Measurements from ENCODE around the gene HSPA4. TPM values are rescaled to one million over a fixed set of nuclear protein-coding genes. Genes with fewer than 3 reads are reported as not detected.
A peak's percentile ranks its signal among the peaks of the same experiment; 100 is the strongest.

Gene HSPA4
- total RNA-seq, 1 donor from 2014 or later, result 37.6 TPM

- H3K4me1 ChIP-seq, result peaks cover 43% of the 10 kb centered on the region
- H3K9me3 ChIP-seq, result no peaks in the 10 kb centered on the region
- DNase-seq (ENCODE audit: extremely low spot score in 2 of 2), result no peak
- H3K4me3 ChIP-seq, result peak overlapping the region; percentile 83 to 93
- intact Hi-C loops (cut with DNase I), result loop anchor here (5.0 kb wide), 1 partner anchor 90 kb away; the partner anchor contains the start of gene AFF4
- TF ChIP-seq CTCF (IDR thresholded peaks at IDR 0.05) (peak in 1 of 3 experiments; percentile 7), POLR2AphosphoS5 (IDR thresholded peaks at IDR 0.05; ENCODE audit: insufficient read depth in 1 of 2, low read depth in 1 of 2) (peak in 1 of 2 donors; percentile 70), POLR2A (IDR thresholded peaks at IDR 0.05) (no peak)
- no peaks in the 10 kb centered on the region for H3K36me3 ChIP-seq
- H3K27ac ChIP-seq, result peak overlapping the region; percentile 100
- H3K27me3 ChIP-seq, result no peaks in the 10 kb centered on the region
Observed at GRCh38 chr5:133052317-133053175, 733 bp downstream of the HSPA4 start.

- intact Hi-C loops (cut with DNase I), result loop anchor here (5.0 kb wide), 1 partner anchor 91 kb away; the partner anchor contains the start of gene AFF4
- DNase-seq (ENCODE audit: extremely low spot score in 2 of 2), result no peak
- Histone ChIP-seq H3K36me3 (no peaks in the 10 kb centered on the region), H3K4me1 (peaks cover 52% of the 10 kb centered on the region), H3K9me3 (no peaks in the 10 kb centered on the region), H3K27me3 (no peaks in the 10 kb centered on the region), H3K4me3 (peak overlapping the region in 1 of 2 donors; percentile 83), H3K27ac (peak overlapping the region; percentile 100)
- TF ChIP-seq POLR2A (IDR thresholded peaks at IDR 0.05) (no peak), CTCF (IDR thresholded peaks at IDR 0.05) (no peak), POLR2AphosphoS5 (IDR thresholded peaks at IDR 0.05; ENCODE audit: insufficient read depth in 1 of 2, low read depth in 1 of 2) (no peak)
Observed at GRCh38 chr5:133053448-133053847, 1.6 kb downstream of the HSPA4 start.

DNA sequence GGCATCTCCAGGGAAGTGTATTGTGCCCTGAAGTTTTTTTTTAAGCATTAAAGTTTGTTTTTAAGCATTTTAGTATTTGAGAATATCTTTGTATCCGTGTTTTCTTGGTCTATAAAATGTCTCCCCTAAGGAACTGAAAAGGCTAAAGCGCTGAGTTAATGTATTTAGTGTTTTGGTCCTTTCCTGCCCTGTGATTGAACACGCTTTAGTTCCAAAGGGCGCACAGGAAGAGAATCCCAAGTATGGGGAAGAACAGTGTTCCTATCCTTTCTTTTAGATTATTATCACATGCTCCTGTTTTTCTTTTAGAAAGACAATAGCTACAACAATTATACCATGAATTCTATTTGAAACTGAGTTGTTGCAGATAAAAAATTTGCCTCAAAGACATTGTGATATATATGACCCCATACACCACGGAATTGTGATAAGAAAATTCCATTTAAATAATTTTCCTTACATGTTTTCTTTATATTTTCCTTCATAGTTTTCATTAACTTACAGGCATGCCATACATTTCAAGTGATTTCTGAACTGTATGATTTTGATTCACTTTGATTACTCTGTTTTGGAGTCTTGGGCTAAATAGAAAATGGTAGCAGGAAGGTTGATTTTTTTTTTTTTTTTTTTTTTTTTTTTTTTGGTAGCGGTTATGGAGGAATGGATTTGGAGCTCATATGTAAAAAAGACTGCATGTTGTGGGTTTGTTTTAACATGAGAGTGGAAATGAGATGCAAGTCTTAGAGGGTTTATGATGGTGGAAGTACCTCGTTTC lies 3.1 kb downstream of the HSPA4 start:
- Histone ChIP-seq H3K27ac (no peak overlapping the region), H3K9me3 (no peaks in the 10 kb centered on the region), H3K36me3 (no peaks in the 10 kb centered on the region), H3K4me1 (peaks cover 52% of the 10 kb centered on the region), H3K4me3 (no peak overlapping the region), H3K27me3 (no peaks in the 10 kb centered on the region)
- intact Hi-C loops (cut with DNase I), result loop anchor here (5.0 kb wide), 1 partner anchor 93 kb away; the partner anchor contains the start of gene AFF4
- no peak for DNase-seq (ENCODE audit: extremely low spot score in 2 of 2)
- TF ChIP-seq POLR2A (IDR thresholded peaks at IDR 0.05) (no peak), CTCF (IDR thresholded peaks at IDR 0.05) (no peak), POLR2AphosphoS5 (IDR thresholded peaks at IDR 0.05; ENCODE audit: insufficient read depth in 1 of 2, low read depth in 1 of 2) (no peak)

DNA sequence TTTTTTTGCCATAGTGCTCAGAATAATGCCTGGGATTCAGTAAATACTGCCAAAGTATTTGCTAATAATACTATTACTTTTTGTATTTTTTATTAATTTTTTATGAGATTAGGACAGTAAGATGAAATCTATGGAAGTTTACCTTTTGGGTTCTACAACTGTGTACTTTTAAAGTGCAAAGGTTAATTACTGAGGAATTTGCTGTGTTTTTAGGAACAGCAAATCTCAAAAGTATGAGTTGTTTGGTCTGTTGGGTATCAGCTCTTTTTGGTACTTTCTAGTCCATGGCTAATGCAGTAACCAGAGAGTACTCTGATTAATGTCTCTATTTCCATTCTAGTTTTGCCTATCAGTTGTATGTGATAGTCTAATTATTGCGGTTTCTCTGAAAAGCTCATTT lies 5.1 kb downstream of the HSPA4 start:
- Histone ChIP-seq H3K4me3 (no peak overlapping the region), H3K4me1 (peaks cover 44% of the 10 kb centered on the region), H3K36me3 (no peaks in the 10 kb centered on the region), H3K27ac (no peak overlapping the region), H3K27me3 (no peaks in the 10 kb centered on the region), H3K9me3 (no peaks in the 10 kb centered on the region)
- intact Hi-C loops (cut with DNase I), result no loop called here
- TF ChIP-seq POLR2AphosphoS5 (IDR thresholded peaks at IDR 0.05; ENCODE audit: insufficient read depth in 1 of 2, low read depth in 1 of 2) (no peak), CTCF (IDR thresholded peaks at IDR 0.05) (no peak), POLR2A (IDR thresholded peaks at IDR 0.05) (no peak)
- DNase-seq (ENCODE audit: extremely low spot score in 2 of 2), result no peak

Measured in vagina (tissue), 2 donors.